A549 (cell line): ENCODE data around the gene EIF3B.
"Not testable (repeated sequence)": the region's sequence is repeated elsewhere in the genome, so short reads cannot be mapped to it uniquely, and the experiment has no call there.

ENCODE experiments used
- POLR2A ChIP-seq: IDR thresholded peaks from 2 replicates; pipeline ENCODE4 v1.6.1; 2012; ENCODE audit warnings: mild to moderate bottlenecking, low read length
- SMC3 ChIP-seq: fragments of >200 bp; sonication (Bioruptor Twin); formaldehyde crosslinking; IDR thresholded peaks from 3 replicates; pipeline ENCODE4 v1.6.1; 2018; ENCODE audit warnings: inconsistent platforms

GRCh38 chr7:2378125-2378524 is 23.5 kb downstream of the EIF3B start:
- TF ChIP-seq SMC3, POLR2A: not testable (repeated sequence)
